Fibroblast of villous mesenchyme (primary cell): ENCODE measurements around the gene SRSF8. TPM values are rescaled to one million over a fixed set of nuclear protein-coding genes. Genes with fewer than 3 reads are reported as not detected.

Experiments
- DNase-seq: peaks from one replicate; pipeline ENCODE4 v3.0.0-alpha.2; 2010; ENCODE audit warnings: low read depth
- H3K4me3 ChIP-seq: 2 replicates; pipeline ENCODE4 v1.5.1; 2011; ENCODE audit warnings: low read depth, mild to moderate bottlenecking, low read length
- CTCF ChIP-seq: IDR thresholded peaks from 2 replicates; pipeline ENCODE4 v1.5.1; 2012; ENCODE audit warnings: low read depth, mild to moderate bottlenecking, low read length; ENCODE audit not compliant: insufficient read depth
- total RNA-seq: library from RNA; depleted of rRNA; stranded (reverse); fragments of >200 nt; gene quantifications from 2 replicates; pipeline ENCODE4 v1.2.3, GENCODE V29; 2012

Gene SRSF8
- total RNA-seq, 1 donor, result 19.0 TPM

- DNase-seq, result no peak
- no peak overlapping the region for H3K4me3 ChIP-seq
- TF ChIP-seq CTCF, result no peak
Measured at GRCh38 chr11:95086836-95087570, 20.3 kb downstream of the SRSF8 start.

- no peak for TF ChIP-seq CTCF
- DNase-seq, result no peak
- peak overlapping the region; percentile 69 for H3K4me3 ChIP-seq
Measured at GRCh38 chr11:95088946-95089619, 22.4 kb downstream of the SRSF8 start.

- peak; percentile 83 for DNase-seq
- H3K4me3 ChIP-seq, result peak within 1 kb of the TSS; percentile 76
- no peak for TF ChIP-seq CTCF
Measured at GRCh38 chr11:95089620-95090542, 23.2 kb downstream of the SRSF8 start, which contains the start of gene ENDOD1. TSS of gene ENDOD1 (plus strand) at chr11:95089846. CDS start at chr11:95089928, 82 bp downstream.

GRCh38 chr11:95091663-95092180 lies 25.0 kb downstream of the SRSF8 start:
- DNase-seq, result no peak
- TF ChIP-seq CTCF, result no peak
- no peak overlapping the region for H3K4me3 ChIP-seq

- no peak overlapping the region for H3K4me3 ChIP-seq
- TF ChIP-seq CTCF, result peak; percentile 69
- peak; percentile 80 for DNase-seq
Measured at GRCh38 chr11:95092549-95093324, 26.0 kb downstream of the SRSF8 start.

GRCh38 chr11:95093548-95093947 lies 26.8 kb downstream of the SRSF8 start:
- H3K4me3 ChIP-seq, result no peak overlapping the region
- no peak for DNase-seq
- TF ChIP-seq CTCF, result no peak
